ENCODE results near the gene BACH2.

BACH2 gene

DNA sequence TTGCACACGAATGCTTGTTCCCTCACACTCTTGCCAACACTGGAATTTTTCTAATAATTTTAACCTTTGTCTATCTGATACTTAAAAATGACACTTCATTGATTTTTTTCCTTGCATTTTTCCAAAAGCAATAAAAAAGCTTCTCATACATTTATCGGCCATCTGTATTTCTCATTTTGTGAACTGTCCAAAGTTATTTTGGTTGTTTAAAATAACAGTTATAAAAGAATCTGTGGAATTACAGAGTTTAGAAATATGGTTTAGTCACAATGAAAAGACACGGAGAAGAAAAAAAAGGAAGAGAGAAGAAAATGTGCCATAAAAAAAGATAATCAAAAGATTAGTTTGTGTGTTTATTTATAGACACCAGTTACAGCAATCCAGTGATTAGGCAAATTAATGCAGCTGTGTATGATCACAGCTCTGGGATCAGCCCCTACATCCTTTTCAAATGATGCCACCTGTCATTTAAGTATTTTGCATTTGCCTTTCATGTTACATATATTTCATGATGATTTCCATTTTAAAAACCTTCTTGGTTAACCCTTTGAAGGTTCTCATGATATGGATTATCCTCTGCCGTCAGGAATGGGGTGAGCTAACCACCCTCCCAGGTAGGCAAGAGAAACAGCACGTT lies 171.7 kb downstream of the BACH2 start:
- Histone ChIP-seq H3K27ac (ENCODE audit: low read depth, low read length) (no peak overlapping the region), H3K9me3 (ENCODE audit: insufficient read depth, low read length) (no peaks in the 10 kb centered on the region), H2AFZ (ENCODE audit: low read depth, low read length, severe bottlenecking) (no peak overlapping the region), H3K4me3 (ENCODE audit: insufficient read depth, low read length, poor library complexity, severe bottlenecking) (no peak overlapping the region), H3K79me2 (ENCODE audit: insufficient read depth, low read length) (no peaks in the 10 kb centered on the region), H3K4me2 (ENCODE audit: low read depth, low read length, poor library complexity, severe bottlenecking) (no peak overlapping the region), H4K20me1 (ENCODE audit: low read depth, low read length) (no peaks in the 10 kb centered on the region), H3K9ac (ENCODE audit: low read length) (no peak overlapping the region), H3F3A (ENCODE audit: insufficient read depth) (no peaks in the 10 kb centered on the region), H3K9me2 (replicated peaks; ENCODE audit: insufficient read depth, low read length) (no peaks in the 10 kb centered on the region), H3K36me3 (ENCODE audit: low read length) (0 out of 2 replicates have a peak, but pooled peaks cover 3% of the 10 kb centered on the region), H3K27me3 (ENCODE audit: low read length) (no peaks in the 10 kb centered on the region)
- TF ChIP-seq EZH2phosphoT487 (conservative IDR thresholded peaks at IDR 0.05; ENCODE audit: low read length) (no peak), CTCF (IDR thresholded peaks at IDR 0.05; ENCODE audit: insufficient read depth, low read length, poor library complexity, severe bottlenecking) (no peak)

DNA sequence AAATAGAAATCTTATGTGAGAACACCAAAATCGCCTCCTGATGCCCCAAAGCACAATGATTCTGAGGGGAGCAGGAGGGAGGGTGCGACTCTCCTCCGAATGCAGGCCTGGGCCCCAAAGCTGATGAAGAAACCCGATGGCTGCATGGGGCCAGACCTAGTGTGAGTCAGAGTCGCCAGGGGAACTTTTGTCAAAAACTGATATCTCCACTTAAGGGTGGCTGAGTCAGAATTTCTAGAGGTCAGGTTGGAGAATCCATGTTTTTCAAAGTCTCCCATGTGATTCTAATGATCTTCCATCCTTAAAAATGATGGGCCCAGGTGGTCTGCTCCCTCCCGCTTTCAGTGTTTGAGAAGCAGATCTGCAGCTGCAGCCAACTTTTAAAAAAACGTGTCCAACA lies 172.8 kb downstream of the BACH2 start:
- H3K9me2 ChIP-seq (replicated peaks; ENCODE audit: insufficient read depth, low read length), result no peaks in the 10 kb centered on the region
- H2AFZ ChIP-seq (ENCODE audit: low read depth, low read length, severe bottlenecking), result no peak overlapping the region
- no peak overlapping the region for H3K4me3 ChIP-seq (ENCODE audit: insufficient read depth, low read length, poor library complexity, severe bottlenecking)
- TF ChIP-seq EZH2phosphoT487 (conservative IDR thresholded peaks at IDR 0.05; ENCODE audit: low read length), result no peak
- TF ChIP-seq CTCF (IDR thresholded peaks at IDR 0.05; ENCODE audit: insufficient read depth, low read length, poor library complexity, severe bottlenecking), result no peak
- H4K20me1 ChIP-seq (ENCODE audit: low read depth, low read length), result no peaks in the 10 kb centered on the region
- no peaks in the 10 kb centered on the region for H3K27me3 ChIP-seq (ENCODE audit: low read length)
- H3K9me3 ChIP-seq (ENCODE audit: insufficient read depth, low read length), result no peaks in the 10 kb centered on the region
- 0 out of 2 replicates have a peak, but pooled peaks cover 3% of the 10 kb centered on the region for H3K36me3 ChIP-seq (ENCODE audit: low read length)
- H3F3A ChIP-seq (ENCODE audit: insufficient read depth), result no peaks in the 10 kb centered on the region
- H3K27ac ChIP-seq (ENCODE audit: low read depth, low read length), result no peak overlapping the region
- no peaks in the 10 kb centered on the region for H3K79me2 ChIP-seq (ENCODE audit: insufficient read depth, low read length)
- H3K9ac ChIP-seq (ENCODE audit: low read length), result no peak overlapping the region
- H3K4me2 ChIP-seq (ENCODE audit: low read depth, low read length, poor library complexity, severe bottlenecking), result no peak overlapping the region

- H3K4me2 ChIP-seq (ENCODE audit: low read depth, low read length, poor library complexity, severe bottlenecking), result no peak overlapping the region
Measured at GRCh38 chr6:90121982-90122381, 174.7 kb downstream of the BACH2 start.

More at GRCh38 chr6:90121982-90122381, 174.7 kb downstream of the BACH2 start:
- Histone ChIP-seq H3K27ac (ENCODE audit: low read depth, low read length) (no peak overlapping the region), H3K4me3 (ENCODE audit: insufficient read depth, low read length, poor library complexity, severe bottlenecking) (no peak overlapping the region), H3K79me2 (ENCODE audit: insufficient read depth, low read length) (no peaks in the 10 kb centered on the region), H3K36me3 (ENCODE audit: low read length) (0 out of 2 replicates have a peak, but pooled peaks cover 3% of the 10 kb centered on the region), H3K27me3 (ENCODE audit: low read length) (no peaks in the 10 kb centered on the region), H2AFZ (ENCODE audit: low read depth, low read length, severe bottlenecking) (no peak overlapping the region), H3F3A (ENCODE audit: insufficient read depth) (no peaks in the 10 kb centered on the region), H3K9me3 (ENCODE audit: insufficient read depth, low read length) (no peaks in the 10 kb centered on the region), H4K20me1 (ENCODE audit: low read depth, low read length) (no peaks in the 10 kb centered on the region), H3K9ac (ENCODE audit: low read length) (no peak overlapping the region), H3K9me2 (replicated peaks; ENCODE audit: insufficient read depth, low read length) (no peaks in the 10 kb centered on the region)
- TF ChIP-seq EZH2phosphoT487 (conservative IDR thresholded peaks at IDR 0.05; ENCODE audit: low read length), result no peak
- no peak for TF ChIP-seq CTCF (IDR thresholded peaks at IDR 0.05; ENCODE audit: insufficient read depth, low read length, poor library complexity, severe bottlenecking)
